ENCODE measurements around the gene OTUD7B. TPM values are rescaled to one million over a fixed set of nuclear protein-coding genes. Genes with fewer than 3 reads are reported as not detected.

Gene OTUD7B
- total RNA-seq, 1 experiment from 2014 or later, result 23.5 TPM

GRCh38 chr1:150003801-150004200 is 6.7 kb downstream of the OTUD7B start:
- no peaks in the 10 kb centered on the region for H3K9me3 Mint-ChIP-seq
- no peak overlapping the region for H3K14ac ChIP-seq (ENCODE audit: insufficient read depth, low read length)
- no peak overlapping the region for H3K9ac ChIP-seq (ENCODE audit: extremely low read depth, insufficient read length, low read length)
- H3K4me2 ChIP-seq (ENCODE audit: insufficient read depth, insufficient read length, low read length), result no peak overlapping the region
- no peak overlapping the region for H2BK15ac ChIP-seq (ENCODE audit: low read depth, low read length)
- H2AK5ac ChIP-seq (ENCODE audit: insufficient read length, low read length), result no peak overlapping the region
- DNase-seq, result no peak
- H4K8ac ChIP-seq (replicated peaks; ENCODE audit: insufficient read length, low read depth, low read length), result no peak overlapping the region
- 100% methylated on average over 1 of the region's 3 CpGs for WGBS (ENCODE audit: extremely low coverage, insufficient read length, low lambda C conversion rate)
- peaks cover 1% of the 10 kb centered on the region for H3K23me2 ChIP-seq (ENCODE audit: insufficient read length, low read depth, low read length, poor library complexity, severe bottlenecking)
- H3K4me1 Mint-ChIP-seq, result peaks cover 15 to 41% of the 10 kb centered on the region in 2 experiments
- no peak overlapping the region for H4K91ac ChIP-seq (ENCODE audit: insufficient read length, low read depth, low read length)
- no peak overlapping the region for H3K27ac ChIP-seq (ENCODE audit: insufficient read length, low read depth, low read length)
- no peak overlapping the region for H2BK12ac ChIP-seq (ENCODE audit: insufficient read length, low read depth, low read length)
- H3K4me1 ChIP-seq (ENCODE audit: insufficient read depth, low read length), result no peaks in the 10 kb centered on the region
- no peaks in the 10 kb centered on the region for H4K20me1 ChIP-seq (ENCODE audit: control insufficient read depth, insufficient read depth, insufficient read length)
- no peak overlapping the region for H2BK20ac ChIP-seq (ENCODE audit: low read depth, low read length, poor library complexity, severe bottlenecking)
- H3K4ac ChIP-seq (ENCODE audit: low read depth, low read length), result no peak overlapping the region
- H3K56ac ChIP-seq (ENCODE audit: insufficient read length, low read depth, low read length), result no peak overlapping the region
- no peak overlapping the region for H2BK5ac ChIP-seq (ENCODE audit: insufficient read length, low read length)
- no peak overlapping the region for H3K4me3 Mint-ChIP-seq
- no peaks in the 10 kb centered on the region for H3K27me3 Mint-ChIP-seq (ENCODE audit: low read depth)
- no peaks in the 10 kb centered on the region for H3K27me3 ChIP-seq (ENCODE audit: insufficient read depth, low read length)
- no peak overlapping the region for H3K18ac ChIP-seq (ENCODE audit: insufficient read length, low read depth, low read length)
- H3K79me2 ChIP-seq (ENCODE audit: insufficient read depth, low read length), result peaks cover 4% of the 10 kb centered on the region
- H3K23ac ChIP-seq (ENCODE audit: insufficient read length, low read depth, low read length), result no peak overlapping the region
- H3T11ph ChIP-seq (ENCODE audit: low read length), result no peak overlapping the region
- no peaks in the 10 kb centered on the region for H3K9me3 ChIP-seq (ENCODE audit: control insufficient read depth, low read depth, low read length)
- no peak overlapping the region for H2BK120ac ChIP-seq (ENCODE audit: low read depth, low read length, poor library complexity, severe bottlenecking)
- H2AFZ ChIP-seq (ENCODE audit: low read length), result no peak overlapping the region
- TF ChIP-seq CTCF (conservative IDR thresholded peaks at IDR 0.05), result no peak
- peaks cover 2% of the 10 kb centered on the region for H3K79me1 ChIP-seq (ENCODE audit: insufficient read depth, low read depth, low read length, poor library complexity, severe bottlenecking)
- H3K27ac Mint-ChIP-seq, result peak overlapping the region in 1 of 3 experiments; percentile 8; a peak in 3 of 7 replicates
- peaks cover 7 to 38% (median 35%) of the 10 kb centered on the region in 3 experiments; a peak in 6 of 7 replicates for H3K36me3 Mint-ChIP-seq (ENCODE audit: insufficient read depth in 1 of 3, low read depth in 3 of 3)
- H4K5ac ChIP-seq (ENCODE audit: insufficient read length, low read depth, low read length), result no peak overlapping the region
